Left lung (tissue), 10 donors: ENCODE data around the gene GOLGA8J. TPM values are rescaled to one million over a fixed set of nuclear protein-coding genes. Genes with fewer than 3 reads are reported as not detected.
A peak's percentile ranks its signal among the peaks of the same experiment; 100 is the strongest.
"Not testable (repeated sequence)": the region's sequence is repeated elsewhere in the genome, so short reads cannot be mapped to it uniquely, and the experiment has no call there.

Experiments used
- ATAC-seq: fragments of 200-7000 bp; cut with Tn5 transposase; one replicate; pipeline ENCODE4 v1.9.1; 2020; ENCODE audit warnings: moderate library complexity
- DNase-seq, 4 donors: peaks; one replicate each; pipeline ENCODE4 v3.0.0-alpha.2; 2013 to 2020
- H3K27ac ChIP-seq, 2 donors: fragments of 200-600 bp; sonication (generic) in 1 of 2; one replicate each; pipeline versions ENCODE4 v1.5.0 to v1.8.0; 2020 to 2021
- H3K27me3 ChIP-seq, 2 donors: fragments of 200-600 bp; sonication (generic) in 1 of 2; one replicate each; pipeline versions ENCODE4 v1.5.0 to v1.8.0; 2020 to 2021
- H3K36me3 ChIP-seq, 2 donors: fragments of 200-600 bp; sonication (generic) in 1 of 2; one replicate each; pipeline versions ENCODE4 v1.5.0 to v1.8.0; 2020 to 2021
- H3K4me1 ChIP-seq, 2 donors: fragments of 200-600 bp; one replicate each; pipeline ENCODE4 v1.8.0; 2021
- H3K4me3 ChIP-seq, 2 donors: fragments of 200-600 bp; sonication (generic) in 1 of 2; one replicate each; pipeline versions ENCODE4 v1.5.0 to v1.8.0; 2020 to 2021; ENCODE audit warnings: mild to moderate bottlenecking in 1 of 2
- H3K9me3 ChIP-seq, 2 donors: fragments of 200-600 bp; sonication (generic) in 1 of 2; one replicate each; pipeline versions ENCODE4 v1.5.0 to v1.8.0; 2020 to 2021
- intact Hi-C, 2 donors: fragments of 100-400 bp; cut with DNase I; formaldehyde crosslinking; loops; one replicate each; pipeline versions ENCODE4 v1.11.2 to v1.14.2; 2022
- polyA plus RNA-seq, 6 donors: library from polyadenylated mRNA; unstranded; fragments of 120-200 nt; gene quantifications; one replicate each; pipeline ENCODE4 v1.2.1, GENCODE V29; 2013; ENCODE audit not compliant: insufficient read length in 6 of 6
- total RNA-seq, 2 donors: library from RNA; stranded (reverse); fragmentation: NEBNext Ultra II Directional; extraction: Animal tissue kit (Norgen Biotek cat#: 25700); gene quantifications; one replicate each; pipeline ENCODE4 v1.2.1, GENCODE V29; 2021
- TF ChIP-seq, protein P1 (sequence below), 2 donors: fragments of 200-600 bp; sonication (generic) in 1 of 2; IDR thresholded peaks; one replicate each; pipeline versions ENCODE4 v1.5.0 to v1.8.0; 2021; ENCODE audit warnings: antibody characterized with exemption in 2 of 2
- donor health status: DM: no; HTN: yes; CAD: no.
- donor health status: DM: no; HTN: no; CAD: no.

Gene GOLGA8J
- total and polyA plus RNA-seq, 8 donors = 0.26 to 2.8 (median 1.7) TPM

DNA sequence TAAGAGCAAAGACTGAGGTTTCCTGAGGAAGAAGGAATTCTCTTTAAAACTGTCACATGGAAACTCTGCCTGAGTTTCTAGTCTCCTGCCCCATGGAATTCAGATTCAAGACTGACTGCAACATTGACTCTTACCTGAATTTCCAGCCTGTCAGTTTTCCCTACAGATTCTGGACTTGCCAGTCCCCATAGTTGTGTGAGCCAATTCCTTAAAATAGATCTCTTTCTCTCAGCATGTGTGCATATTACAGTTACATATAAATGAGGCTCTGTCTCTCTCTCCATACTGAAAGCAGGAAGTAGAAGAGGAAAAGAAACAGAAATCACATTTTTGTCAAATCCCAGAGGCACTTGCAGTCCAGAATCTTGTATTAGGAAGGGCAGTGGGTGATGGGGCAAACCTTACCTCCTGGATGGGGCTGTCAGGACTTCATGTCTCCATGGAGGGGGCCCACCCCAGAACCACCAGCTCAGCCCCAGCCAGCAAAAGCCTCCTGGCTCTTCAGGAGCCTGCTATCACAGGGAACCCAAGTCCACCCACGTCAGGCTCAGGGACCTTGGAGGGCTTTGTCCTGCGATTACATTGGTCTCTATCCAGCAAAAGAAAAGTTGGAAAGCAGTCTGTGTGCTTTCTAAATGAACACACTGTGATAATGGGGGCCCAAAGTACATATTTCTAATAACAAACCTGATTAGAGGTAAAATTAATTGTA lies 18.8 kb upstream of the GOLGA8J start:
- no peaks in the 10 kb centered on the region for H3K36me3 ChIP-seq
- ATAC-seq (no peak), DNase-seq (no peak)
- H3K4me3 ChIP-seq = no peak overlapping the region
- H3K4me1 ChIP-seq = peaks cover 3 to 11% of the 10 kb centered on the region in 2 donors
- H3K9me3 ChIP-seq = no peaks in the 10 kb centered on the region
- H3K27me3 ChIP-seq = no peaks in the 10 kb centered on the region
- H3K27ac ChIP-seq = peak overlapping the region in 1 of 2 donors; percentile 55
- TF ChIP-seq, protein P1, sequence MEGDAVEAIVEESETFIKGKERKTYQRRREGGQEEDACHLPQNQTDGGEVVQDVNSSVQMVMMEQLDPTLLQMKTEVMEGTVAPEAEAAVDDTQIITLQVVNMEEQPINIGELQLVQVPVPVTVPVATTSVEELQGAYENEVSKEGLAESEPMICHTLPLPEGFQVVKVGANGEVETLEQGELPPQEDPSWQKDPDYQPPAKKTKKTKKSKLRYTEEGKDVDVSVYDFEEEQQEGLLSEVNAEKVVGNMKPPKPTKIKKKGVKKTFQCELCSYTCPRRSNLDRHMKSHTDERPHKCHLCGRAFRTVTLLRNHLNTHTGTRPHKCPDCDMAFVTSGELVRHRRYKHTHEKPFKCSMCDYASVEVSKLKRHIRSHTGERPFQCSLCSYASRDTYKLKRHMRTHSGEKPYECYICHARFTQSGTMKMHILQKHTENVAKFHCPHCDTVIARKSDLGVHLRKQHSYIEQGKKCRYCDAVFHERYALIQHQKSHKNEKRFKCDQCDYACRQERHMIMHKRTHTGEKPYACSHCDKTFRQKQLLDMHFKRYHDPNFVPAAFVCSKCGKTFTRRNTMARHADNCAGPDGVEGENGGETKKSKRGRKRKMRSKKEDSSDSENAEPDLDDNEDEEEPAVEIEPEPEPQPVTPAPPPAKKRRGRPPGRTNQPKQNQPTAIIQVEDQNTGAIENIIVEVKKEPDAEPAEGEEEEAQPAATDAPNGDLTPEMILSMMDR (IDR thresholded peaks at IDR 0.05) = no peak
- intact Hi-C loops = no loop called here

DNA sequence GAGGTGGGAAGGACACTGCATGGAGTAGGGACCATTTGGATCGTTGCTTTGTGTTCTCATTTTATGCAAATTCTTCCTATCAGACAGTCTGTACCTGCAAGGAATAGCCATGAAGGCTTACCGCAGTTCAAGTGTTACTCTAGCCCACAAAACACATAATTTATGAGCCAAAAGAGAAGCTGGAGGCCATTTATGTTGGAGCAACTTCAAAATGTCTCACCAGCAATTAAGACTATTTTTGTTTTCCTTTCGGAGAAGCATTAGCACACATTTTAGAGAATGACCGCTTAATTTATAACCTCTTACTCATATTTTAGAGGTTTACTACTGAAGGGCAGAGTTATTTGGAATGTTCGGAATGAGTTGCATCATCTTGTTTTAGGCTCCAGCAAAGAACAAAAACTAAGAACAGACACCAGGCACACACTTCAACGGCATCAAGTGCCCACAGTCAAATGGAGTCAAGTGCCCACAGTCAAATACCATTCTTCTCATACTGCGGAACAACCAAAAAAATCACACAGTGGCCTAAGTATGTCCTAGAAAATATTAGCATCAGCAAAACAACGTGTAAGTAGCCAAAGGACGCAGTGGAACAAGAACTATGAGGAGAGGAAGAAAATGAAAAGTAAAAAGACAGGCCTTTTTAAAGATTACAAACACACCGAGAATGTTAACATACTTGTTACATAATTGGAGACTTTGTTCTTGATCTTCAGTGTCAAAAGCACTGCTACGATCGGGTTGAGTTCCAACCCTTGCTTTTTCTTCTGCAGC lies 17.5 kb upstream of the GOLGA8J start:
- H3K9me3 ChIP-seq = no peaks in the 10 kb centered on the region
- no peaks in the 10 kb centered on the region for H3K36me3 ChIP-seq
- TF ChIP-seq, protein P1 (IDR thresholded peaks at IDR 0.05) = no peak
- no peak overlapping the region for H3K4me3 ChIP-seq
- peak overlapping the region in 1 of 2 donors; percentile 58 for H3K27ac ChIP-seq
- H3K4me1 ChIP-seq = peaks cover 3 to 11% of the 10 kb centered on the region in 2 donors
- ATAC-seq (peak; percentile 88), DNase-seq (no peak)
- no peaks in the 10 kb centered on the region for H3K27me3 ChIP-seq
- intact Hi-C loops = no loop called here

DNA sequence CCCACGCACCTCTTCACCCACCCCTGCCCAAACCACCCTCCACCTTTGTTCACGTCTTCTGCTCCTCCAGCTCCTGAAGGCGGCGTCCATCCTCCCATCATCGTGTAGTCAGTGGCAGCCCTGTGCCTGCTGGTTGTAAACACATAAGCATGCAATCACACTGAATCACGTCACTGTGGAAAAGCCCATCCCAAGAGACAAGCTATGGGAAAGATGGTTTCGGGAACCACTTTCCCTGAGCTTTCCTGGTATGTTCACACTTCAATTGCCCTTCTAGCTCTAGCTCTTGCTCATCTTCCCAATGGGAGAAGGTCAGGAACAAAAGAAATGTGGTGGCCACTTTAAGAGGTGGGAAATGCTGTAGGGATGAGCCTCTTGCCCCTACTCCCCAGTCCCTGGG lies 14.4 kb upstream of the GOLGA8J start:
- H3K27ac ChIP-seq = no peak overlapping the region
- H3K9me3 ChIP-seq = no peaks in the 10 kb centered on the region
- peaks cover 3 to 11% of the 10 kb centered on the region in 2 donors for H3K4me1 ChIP-seq
- H3K36me3 ChIP-seq = no peaks in the 10 kb centered on the region
- no peak for DNase-seq
- no peak for ATAC-seq
- intact Hi-C loops = no loop called here
- no peaks in the 10 kb centered on the region for H3K27me3 ChIP-seq
- TF ChIP-seq, protein P1 (IDR thresholded peaks at IDR 0.05) = no peak
- no peak overlapping the region for H3K4me3 ChIP-seq

DNA sequence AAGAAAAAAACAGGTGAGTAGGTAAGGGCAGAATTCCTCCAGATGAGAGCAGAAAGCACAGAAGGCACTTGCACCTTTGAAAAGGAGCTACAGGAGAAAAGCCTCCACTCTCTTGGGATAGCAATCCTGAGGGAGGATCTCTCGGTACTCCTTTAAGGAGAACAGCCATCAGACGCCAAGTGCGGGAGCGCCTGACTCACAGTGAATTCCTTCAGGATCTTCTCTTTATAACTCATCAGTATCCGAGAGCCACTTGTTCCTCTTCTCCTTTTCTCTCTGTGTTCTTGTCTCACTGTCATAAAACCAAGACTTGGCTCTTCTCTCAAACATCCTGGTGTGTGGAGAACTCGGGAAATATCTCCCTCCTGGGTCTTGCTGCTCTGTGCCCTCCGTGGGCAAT lies 10.1 kb upstream of the GOLGA8J start:
- TF ChIP-seq, protein P1 (IDR thresholded peaks at IDR 0.05) = no peak
- ATAC-seq = no peak
- intact Hi-C loops = no loop called here

DNA sequence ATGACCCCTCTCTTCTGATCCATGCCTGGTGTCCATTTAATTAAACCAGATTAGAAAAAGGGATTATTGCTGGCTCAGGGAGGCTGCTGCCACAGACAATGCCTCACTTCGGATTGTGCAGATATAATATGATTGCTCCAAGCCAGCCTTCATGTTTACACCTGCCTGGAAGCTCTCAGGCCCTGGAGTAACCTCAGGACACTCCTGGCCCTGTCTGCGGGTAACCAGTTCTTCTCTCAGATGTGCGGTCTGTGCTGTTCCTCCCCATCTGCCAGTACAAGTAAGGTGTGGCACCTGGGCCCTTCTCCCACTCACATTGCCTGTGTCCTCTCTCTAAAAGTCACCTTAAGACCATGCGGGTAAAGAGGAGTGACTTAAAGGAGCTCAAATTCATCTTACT lies 8.8 kb upstream of the GOLGA8J start:
- intact Hi-C loops = no loop called here
- no peak overlapping the region for H3K27ac ChIP-seq
- H3K36me3 ChIP-seq = no peaks in the 10 kb centered on the region
- no peaks in the 10 kb centered on the region for H3K4me1 ChIP-seq
- no peak for DNase-seq
- no peaks in the 10 kb centered on the region for H3K27me3 ChIP-seq
- ATAC-seq = no peak
- H3K9me3 ChIP-seq = no peaks in the 10 kb centered on the region
- no peak overlapping the region for H3K4me3 ChIP-seq
- TF ChIP-seq, protein P1 (IDR thresholded peaks at IDR 0.05) = no peak

More for the DNA sequence above, 10.1 kb upstream of the GOLGA8J start:
- Histone ChIP-seq H3K4me1 (no peaks in the 10 kb centered on the region), H3K27ac (no peak overlapping the region), H3K9me3 (no peaks in the 10 kb centered on the region), H3K27me3 (no peaks in the 10 kb centered on the region), H3K4me3 (no peak overlapping the region), H3K36me3 (no peaks in the 10 kb centered on the region)
- DNase-seq = no peak

DNA sequence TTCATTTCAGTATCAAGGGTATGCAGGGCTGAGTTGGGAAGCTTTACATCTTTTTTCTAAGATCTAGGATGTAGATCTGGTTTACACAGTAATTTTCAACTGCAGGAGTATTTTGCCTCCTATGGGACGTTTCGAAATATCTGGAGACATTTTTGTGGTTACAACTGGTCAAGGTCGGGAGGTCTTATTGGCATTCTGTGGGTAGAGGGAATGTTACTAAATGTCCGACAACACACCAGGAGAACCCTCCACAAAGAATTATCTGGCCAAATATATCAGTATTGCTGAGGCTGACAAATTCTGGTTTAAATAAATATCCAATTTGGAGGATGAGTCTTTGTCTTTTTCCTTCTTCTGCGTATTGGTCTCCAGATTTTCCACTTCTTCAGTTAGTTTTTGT lies 1.9 kb upstream of the GOLGA8J start:
- DNase-seq, ATAC-seq, H3K4me1 ChIP-seq, H3K4me3 ChIP-seq, H3K9me3 ChIP-seq, H3K27me3 ChIP-seq, H3K27ac ChIP-seq, intact Hi-C loops, H3K36me3 ChIP-seq: not testable (repeated sequence)

DNA sequence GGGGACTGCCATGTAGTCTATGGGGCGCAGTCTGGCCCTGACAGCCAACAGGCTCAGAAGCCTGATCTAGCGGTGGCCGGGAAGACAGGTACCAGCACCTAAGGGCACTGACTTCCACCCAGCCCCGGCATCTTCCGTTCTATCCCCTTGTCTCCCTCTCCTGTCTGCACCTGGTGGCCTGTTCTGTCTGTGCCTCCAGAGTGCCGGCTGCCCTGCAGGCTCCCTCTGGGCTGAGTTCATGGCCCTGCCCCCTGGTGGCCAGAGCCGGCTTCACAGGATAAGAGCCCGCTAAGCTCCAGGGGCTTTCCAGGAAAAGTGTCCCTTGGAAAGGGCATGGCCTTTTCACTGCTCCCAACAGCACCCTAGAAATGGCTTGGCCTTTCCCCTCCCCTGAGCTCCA lies 15.1 kb downstream of the GOLGA8J start:
- H3K4me3 ChIP-seq, DNase-seq, H3K9me3 ChIP-seq, H3K27me3 ChIP-seq, H3K27ac ChIP-seq, H3K36me3 ChIP-seq, H3K4me1 ChIP-seq, intact Hi-C loops: not testable (repeated sequence)
- peak; percentile 69 for ATAC-seq

DNA sequence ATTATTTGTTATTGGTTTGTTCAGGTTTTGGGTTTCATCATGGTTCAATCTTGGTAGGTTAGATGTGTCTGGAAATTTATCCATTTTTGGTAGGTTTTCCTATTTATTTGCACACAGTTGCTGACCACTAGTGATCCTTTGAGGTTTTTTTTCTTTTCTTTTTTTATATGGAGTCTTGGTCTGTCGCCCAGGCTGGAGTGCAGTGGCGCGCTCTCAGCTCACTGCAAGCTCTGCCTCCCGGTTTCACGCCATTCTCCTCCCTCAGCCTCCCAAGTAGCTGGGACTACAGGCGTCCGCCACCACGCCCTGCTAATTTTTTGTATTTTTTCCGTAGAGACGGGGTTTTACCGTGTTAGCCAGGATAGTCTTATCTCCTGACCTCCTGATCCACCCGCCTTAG lies 20.1 kb downstream of the GOLGA8J start:
- intact Hi-C loops, H3K27ac ChIP-seq: not testable (repeated sequence)

More for the DNA sequence above, 20.1 kb downstream of the GOLGA8J start:
- ATAC-seq, H3K36me3 ChIP-seq, H3K9me3 ChIP-seq, H3K4me1 ChIP-seq, H3K4me3 ChIP-seq, DNase-seq: not testable (repeated sequence)
- peaks cover 0 to 10% of the 10 kb centered on the region in 2 donors for H3K27me3 ChIP-seq
